Measurements from ENCODE around the gene CYP2D6. TPM values are rescaled to one million over a fixed set of nuclear protein-coding genes. Genes with fewer than 3 reads are reported as not detected.

Gene CYP2D6
- total RNA-seq, 1 donor from 2014 or later = 0.53 TPM

DNA sequence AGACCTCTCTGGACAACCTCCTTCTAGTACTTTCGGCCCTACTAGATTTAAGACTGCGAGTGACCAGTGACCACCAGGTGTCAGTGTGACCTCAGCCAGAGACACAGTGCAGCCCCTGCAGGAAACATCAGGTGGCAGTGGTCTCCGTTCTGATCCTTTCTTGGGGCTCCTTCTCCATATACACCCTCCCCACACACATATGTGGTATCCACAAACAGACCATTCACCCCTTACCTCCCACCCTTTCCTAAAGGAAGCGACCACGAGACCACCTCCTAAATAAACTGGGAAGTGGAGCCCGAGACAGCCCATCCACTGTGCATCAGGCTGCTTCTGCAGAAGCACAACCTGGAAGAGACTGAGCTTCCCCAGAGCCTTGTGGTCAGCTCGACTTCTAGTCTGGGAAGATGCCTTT, 38.5 kb upstream of the CYP2D6 start:
- no peaks in the 10 kb centered on the region for H3K9me3 ChIP-seq
- H3K4me1 ChIP-seq = peaks cover 0 to 3% of the 10 kb centered on the region in 2 donors
- peaks cover 5 to 17% of the 10 kb centered on the region in 2 donors for H3K36me3 ChIP-seq
- no peak overlapping the region for H3K27ac ChIP-seq
- no peak overlapping the region for H3K4me3 ChIP-seq
- intact Hi-C loops (cut with DNase I) = loop anchor here (1.0 kb wide), 1 partner anchor 268 kb away; no protein-coding TSS in a partner anchor
- TF ChIP-seq, protein P1, sequence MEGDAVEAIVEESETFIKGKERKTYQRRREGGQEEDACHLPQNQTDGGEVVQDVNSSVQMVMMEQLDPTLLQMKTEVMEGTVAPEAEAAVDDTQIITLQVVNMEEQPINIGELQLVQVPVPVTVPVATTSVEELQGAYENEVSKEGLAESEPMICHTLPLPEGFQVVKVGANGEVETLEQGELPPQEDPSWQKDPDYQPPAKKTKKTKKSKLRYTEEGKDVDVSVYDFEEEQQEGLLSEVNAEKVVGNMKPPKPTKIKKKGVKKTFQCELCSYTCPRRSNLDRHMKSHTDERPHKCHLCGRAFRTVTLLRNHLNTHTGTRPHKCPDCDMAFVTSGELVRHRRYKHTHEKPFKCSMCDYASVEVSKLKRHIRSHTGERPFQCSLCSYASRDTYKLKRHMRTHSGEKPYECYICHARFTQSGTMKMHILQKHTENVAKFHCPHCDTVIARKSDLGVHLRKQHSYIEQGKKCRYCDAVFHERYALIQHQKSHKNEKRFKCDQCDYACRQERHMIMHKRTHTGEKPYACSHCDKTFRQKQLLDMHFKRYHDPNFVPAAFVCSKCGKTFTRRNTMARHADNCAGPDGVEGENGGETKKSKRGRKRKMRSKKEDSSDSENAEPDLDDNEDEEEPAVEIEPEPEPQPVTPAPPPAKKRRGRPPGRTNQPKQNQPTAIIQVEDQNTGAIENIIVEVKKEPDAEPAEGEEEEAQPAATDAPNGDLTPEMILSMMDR (IDR thresholded peaks at IDR 0.05) = peak; percentile 61 to 85 (median 77)
- H3K27me3 ChIP-seq = no peaks in the 10 kb centered on the region
- no peak for DNase-seq (ENCODE audit: low spot score in 2 of 2)

DNA sequence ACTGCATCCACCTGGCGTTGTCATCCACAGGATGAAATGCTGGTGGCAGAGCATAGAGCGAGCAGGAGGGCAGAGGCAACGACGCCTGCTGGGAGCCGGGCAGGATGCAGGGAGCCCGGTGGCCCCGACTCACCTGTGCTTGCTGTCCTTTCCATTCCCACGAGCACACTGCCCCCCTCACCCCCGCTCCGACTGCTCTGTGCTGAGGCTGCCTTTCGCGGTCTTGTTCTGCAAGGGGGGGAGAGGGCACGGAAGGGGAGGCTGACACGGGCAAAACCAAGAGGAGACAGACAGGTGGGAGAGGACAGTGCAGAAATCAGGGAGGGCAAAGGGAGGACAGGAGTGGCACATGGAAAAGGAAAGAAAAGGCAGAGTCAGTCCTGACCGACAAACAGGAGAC, 37.9 kb upstream of the CYP2D6 start:
- peaks cover 5 to 17% of the 10 kb centered on the region in 2 donors for H3K36me3 ChIP-seq
- DNase-seq (ENCODE audit: low spot score in 2 of 2) = no peak
- no peaks in the 10 kb centered on the region for H3K9me3 ChIP-seq
- H3K27ac ChIP-seq = no peak overlapping the region
- TF ChIP-seq, protein P1 (IDR thresholded peaks at IDR 0.05) = no peak
- no peaks in the 10 kb centered on the region for H3K27me3 ChIP-seq
- no peak overlapping the region for H3K4me3 ChIP-seq
- peaks cover 0 to 3% of the 10 kb centered on the region in 2 donors for H3K4me1 ChIP-seq
- intact Hi-C loops (cut with DNase I) = no loop called here

DNA sequence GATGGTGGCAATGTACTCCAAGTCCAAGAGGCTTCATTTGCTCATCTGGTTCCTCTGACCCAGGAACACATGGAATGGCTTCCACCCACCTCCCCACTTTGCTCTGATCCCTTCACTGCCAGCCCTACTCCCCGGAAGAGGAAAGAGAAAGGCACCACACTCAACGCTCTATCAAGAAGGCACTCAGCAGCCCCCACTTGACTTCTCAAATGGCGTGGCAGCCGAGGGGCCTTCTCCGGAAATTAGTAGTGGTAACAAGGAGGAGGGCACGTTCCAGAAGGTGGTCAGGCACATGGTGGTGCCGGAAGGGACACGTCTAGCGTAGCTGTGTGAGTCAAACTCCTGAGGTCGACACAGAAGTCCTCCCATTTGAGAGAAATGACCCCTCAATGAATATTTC, 36.5 kb upstream of the CYP2D6 start:
- intact Hi-C loops (cut with DNase I) = no loop called here
- peaks cover 5 to 23% of the 10 kb centered on the region in 2 donors for H3K36me3 ChIP-seq
- H3K4me3 ChIP-seq = no peak overlapping the region

DNA sequence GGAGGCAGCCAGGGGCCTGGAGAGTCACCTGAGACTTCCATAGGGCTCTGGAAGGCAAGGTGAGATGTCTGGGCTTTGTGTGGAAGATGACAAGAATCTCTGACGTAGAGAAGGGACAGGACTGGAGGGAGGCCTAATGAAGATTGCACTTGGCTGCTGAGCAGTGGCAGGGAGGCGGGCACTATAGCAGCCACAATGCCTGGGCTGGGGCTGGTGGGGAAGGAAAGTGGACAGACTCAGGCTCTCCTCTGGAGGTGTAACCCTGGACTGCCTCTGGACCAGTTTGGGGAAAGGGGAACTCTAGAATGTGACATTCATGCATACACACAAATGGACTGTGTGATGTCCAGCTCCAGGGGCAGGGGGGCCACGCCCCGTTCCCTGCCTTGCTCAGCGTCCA, 34.3 kb upstream of the CYP2D6 start:
- no peak overlapping the region for H3K27ac ChIP-seq
- intact Hi-C loops (cut with DNase I) = no loop called here
- H3K4me3 ChIP-seq = no peak overlapping the region
- no peak for DNase-seq (ENCODE audit: low spot score in 2 of 2)
- H3K4me1 ChIP-seq = no peaks in the 10 kb centered on the region
- H3K9me3 ChIP-seq = no peaks in the 10 kb centered on the region
- no peaks in the 10 kb centered on the region for H3K27me3 ChIP-seq
- peaks cover 5 to 22% of the 10 kb centered on the region in 2 donors for H3K36me3 ChIP-seq
- TF ChIP-seq, protein P1 (IDR thresholded peaks at IDR 0.05) = no peak

More for the DNA sequence above, 36.5 kb upstream of the CYP2D6 start:
- Histone ChIP-seq H3K4me1 (no peaks in the 10 kb centered on the region), H3K27ac (no peak overlapping the region), H3K9me3 (no peaks in the 10 kb centered on the region), H3K27me3 (no peaks in the 10 kb centered on the region)
- peak in 1 of 2 donors; percentile 51 for DNase-seq (ENCODE audit: low spot score in 2 of 2)
- TF ChIP-seq, protein P1 (IDR thresholded peaks at IDR 0.05) = no peak

DNA sequence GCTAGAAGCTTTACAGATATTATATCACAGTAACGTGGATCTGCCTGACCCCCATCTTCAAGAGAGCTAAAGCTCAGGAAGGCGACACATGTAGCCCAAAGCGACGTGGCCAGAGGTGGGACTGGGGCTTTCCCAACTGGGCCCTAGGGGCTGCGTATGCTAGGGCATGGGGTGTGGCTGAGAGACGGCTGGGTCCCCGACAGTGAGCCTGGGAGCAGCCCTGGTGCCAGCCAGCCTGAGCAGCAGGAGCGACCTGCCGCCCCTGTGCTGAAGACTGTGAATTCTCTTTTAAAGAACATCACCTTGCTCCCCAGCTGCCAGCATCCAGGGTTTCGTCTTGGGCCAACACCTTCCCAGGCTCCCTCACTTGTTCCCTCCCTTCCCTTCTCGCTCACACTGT, 32.9 kb upstream of the CYP2D6 start:
- Histone ChIP-seq H3K27ac (no peak overlapping the region), H3K4me3 (no peak overlapping the region), H3K4me1 (no peaks in the 10 kb centered on the region), H3K36me3 (peaks cover 5 to 15% of the 10 kb centered on the region in 2 donors), H3K9me3 (no peaks in the 10 kb centered on the region), H3K27me3 (no peaks in the 10 kb centered on the region)
- TF ChIP-seq, protein P1 (IDR thresholded peaks at IDR 0.05) = no peak
- intact Hi-C loops (cut with DNase I) = no loop called here
- no peak for DNase-seq (ENCODE audit: low spot score in 2 of 2)
